HG03521 (cell line): ENCODE data around the gene RPS27A.
"Not testable (repeated sequence)": the region's sequence is repeated elsewhere in the genome, so short reads cannot be mapped to it uniquely, and the experiment has no call there.

Source experiments
- ATAC-seq: cut with Tn5 transposase; IDR thresholded peaks from one replicate; pipeline ENCODE4 v1.9.1; 2021; ENCODE audit warnings: mild to moderate bottlenecking, moderate library complexity; ENCODE audit not compliant: unreplicated experiment

The RPS27A gene

GRCh38 chr2:55232084-55232862 lies at the start of gene RPS27A, which contains the start of gene CLHC1:
TSS of gene RPS27A (plus strand) at chr2:55232688. CDS start at chr2:55232825, 137 bp downstream.
TSS of gene CLHC1 (minus strand) at chr2:55232293. CDS start at chr2:55222411, 9,882 bp downstream.
- peak; percentile 76 for ATAC-seq

GRCh38 chr2:55186837-55187236 lies 45.7 kb upstream of the RPS27A start:
- ATAC-seq: not testable (repeated sequence)

GRCh38 chr2:55191888-55192287 lies 40.6 kb upstream of the RPS27A start:
- not testable (repeated sequence) for ATAC-seq

DNA sequence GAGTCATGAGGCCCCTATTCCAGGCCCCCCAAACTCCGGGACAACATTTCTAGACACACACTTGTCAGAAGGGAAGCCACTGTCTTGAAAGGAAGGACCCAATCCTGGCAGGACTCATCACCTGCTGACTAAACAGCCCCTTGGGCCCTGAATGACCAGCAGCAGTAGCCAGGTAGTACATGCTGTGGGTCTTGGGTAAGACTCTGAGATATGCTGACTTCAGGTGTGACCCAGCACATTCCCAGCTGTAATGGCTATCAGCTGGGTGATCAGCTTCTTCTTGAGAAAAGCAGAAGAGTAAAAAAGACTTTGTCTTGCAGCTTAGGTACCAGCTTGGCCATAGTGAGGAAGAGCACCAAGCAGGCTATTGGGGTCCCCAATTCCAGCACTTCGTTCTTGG lies 36.0 kb upstream of the RPS27A start:
- ATAC-seq: no peak

GRCh38 chr2:55200416-55200815 lies 32.1 kb upstream of the RPS27A start:
- no peak for ATAC-seq

GRCh38 chr2:55204536-55204935 lies 28.0 kb upstream of the RPS27A start:
- ATAC-seq: no peak

GRCh38 chr2:55204950-55205349 lies 27.5 kb upstream of the RPS27A start:
- ATAC-seq: no peak

DNA sequence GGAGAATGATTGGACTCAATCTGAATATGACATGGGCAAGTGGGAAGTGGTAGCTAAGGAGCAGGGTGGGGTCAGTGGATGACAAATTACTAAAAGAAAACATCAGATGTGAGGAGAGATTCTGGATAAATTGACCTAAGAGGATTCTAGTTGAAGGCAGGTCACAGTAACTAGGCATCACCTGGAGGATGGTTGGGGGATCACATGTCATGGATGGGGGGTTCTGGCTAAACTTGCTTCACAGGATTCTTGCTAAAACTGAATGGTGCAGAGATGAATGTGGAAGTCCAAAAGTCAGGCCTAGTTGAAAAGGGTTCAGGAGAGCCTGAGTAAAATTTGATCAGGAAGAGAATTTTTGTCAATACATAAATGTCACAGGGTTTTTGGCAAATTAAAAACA lies 18.7 kb upstream of the RPS27A start:
- ATAC-seq: no peak

DNA sequence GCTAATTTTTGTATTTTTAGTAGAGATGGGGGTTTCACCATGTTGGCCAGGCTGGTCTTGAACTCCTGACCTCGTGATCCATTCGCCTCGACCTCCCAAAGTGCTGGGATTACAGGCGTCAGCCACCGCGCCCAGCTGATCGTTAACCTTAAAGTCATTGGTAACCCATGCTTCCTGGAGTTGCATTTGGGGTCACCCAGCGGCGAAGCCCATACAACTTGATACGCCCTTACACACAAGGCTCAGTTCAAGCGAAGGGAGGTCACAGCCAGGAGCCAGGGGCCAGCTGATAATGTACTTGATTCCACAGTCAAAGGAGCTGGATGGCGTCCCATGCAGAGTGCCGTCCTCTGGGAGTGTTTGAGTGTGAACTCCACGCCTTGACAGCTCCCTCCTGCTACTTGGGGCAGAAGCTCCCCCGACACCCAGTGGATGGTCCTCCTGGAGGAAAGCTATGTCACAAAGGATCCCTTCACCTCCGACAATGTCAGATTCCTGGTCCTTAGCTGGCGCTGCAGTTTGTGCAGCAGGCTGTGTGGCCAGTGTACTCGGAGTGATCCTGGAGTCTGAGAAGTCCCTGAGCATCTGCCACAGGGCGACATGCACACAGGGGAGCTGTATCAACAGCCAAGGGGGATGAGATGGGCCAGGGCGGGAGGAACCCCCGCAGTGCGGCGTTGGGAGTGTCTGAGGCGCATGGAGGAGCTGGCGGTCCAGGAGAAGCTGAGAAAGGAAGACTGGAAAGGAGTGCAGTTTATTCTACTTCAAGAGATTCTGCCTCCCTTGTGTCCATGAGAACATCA lies 8.3 kb upstream of the RPS27A start:
- ATAC-seq: no peak

DNA sequence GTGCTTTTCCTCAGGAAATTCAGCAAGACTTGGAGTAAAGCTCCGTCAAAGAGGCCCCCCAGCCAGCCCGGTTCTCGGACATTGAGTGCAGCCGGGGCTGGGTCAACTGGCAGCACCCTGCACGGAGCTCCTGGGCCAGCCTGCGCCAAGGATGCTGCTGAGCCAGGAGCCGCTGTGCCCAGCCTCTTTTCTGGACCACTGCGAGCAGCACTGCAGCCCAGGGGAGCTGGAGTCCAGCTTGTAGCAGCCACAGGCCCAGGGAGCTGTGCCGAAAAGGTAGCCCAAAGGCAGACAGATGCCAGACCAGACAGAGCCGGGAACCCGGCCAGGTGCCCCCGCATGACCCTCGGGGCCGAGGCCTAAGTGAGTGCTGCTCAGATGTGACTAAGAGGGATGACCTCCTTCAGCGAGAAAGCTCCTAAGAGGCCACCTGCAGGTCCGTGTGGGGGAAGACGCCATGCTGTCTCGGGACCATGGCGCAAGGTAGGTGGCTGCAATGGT lies 7.7 kb upstream of the RPS27A start:
- no peak for ATAC-seq

DNA sequence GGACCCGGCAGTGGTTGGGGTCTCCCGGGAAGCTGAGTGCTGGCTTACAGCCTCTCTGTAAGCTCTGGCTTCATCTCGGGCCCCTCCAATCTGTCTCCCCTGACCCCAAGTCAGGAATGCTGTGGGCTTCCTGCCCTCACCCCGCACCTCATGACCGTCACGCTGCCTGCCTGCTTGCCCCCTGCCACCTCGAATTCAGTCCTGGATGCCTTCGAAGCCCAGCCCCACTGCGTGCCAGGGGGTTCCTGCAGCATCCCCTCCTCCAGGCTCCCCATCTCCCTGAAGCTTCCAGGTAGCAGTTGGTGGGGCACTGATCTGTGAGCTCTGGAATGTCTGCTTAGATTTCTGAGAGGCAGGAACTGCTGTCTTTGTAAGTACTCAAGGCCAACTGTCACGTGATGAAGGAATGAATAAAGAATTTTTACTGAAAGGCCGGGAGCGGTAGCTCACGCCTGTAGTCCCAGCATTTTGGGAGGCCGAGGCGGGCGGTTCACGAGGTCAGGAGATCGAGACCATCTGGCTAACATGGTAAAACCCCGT lies 6.9 kb upstream of the RPS27A start:
- ATAC-seq: no peak

DNA sequence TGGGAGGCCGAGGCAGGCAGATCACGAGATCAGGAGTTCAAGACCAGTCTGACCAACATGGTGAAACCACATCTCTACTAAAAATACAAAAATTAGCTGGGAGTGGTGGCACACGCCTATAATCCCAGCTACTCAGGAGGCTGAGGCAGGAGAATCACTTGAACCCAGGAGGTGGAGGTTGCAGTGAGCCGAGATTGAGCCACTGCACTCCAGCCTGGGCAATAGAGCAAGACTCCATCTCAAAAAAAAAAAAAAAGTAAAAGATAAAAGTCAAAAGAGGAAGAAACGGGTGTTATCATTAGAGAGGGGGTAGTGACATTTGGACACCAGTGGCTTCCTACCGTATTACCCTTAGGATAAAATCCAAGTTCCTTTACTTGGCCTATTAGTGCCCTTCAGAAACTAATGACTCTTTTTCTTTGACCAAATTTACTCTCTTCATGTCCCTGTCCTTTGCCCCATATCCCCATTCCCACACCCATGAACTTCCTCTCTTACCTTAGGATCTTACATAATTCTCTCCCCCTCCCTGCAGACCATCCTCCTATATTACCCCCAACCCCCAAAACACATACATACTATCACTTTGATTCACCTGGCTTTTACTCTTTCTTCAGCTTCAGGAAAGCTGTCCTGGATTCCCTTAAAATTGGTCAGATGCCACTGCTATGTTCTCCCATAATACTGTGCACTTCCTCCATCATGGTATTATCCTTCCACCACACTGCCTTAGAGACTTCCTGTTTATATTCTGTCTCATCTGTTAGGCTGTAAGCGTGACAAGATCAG lies 4.9 kb upstream of the RPS27A start:
- not testable (repeated sequence) for ATAC-seq

- no peak for ATAC-seq
Measured at GRCh38 chr2:55228226-55228563, 4.3 kb upstream of the RPS27A start.

GRCh38 chr2:55229221-55229620 lies 3.3 kb upstream of the RPS27A start:
- ATAC-seq: no peak

DNA sequence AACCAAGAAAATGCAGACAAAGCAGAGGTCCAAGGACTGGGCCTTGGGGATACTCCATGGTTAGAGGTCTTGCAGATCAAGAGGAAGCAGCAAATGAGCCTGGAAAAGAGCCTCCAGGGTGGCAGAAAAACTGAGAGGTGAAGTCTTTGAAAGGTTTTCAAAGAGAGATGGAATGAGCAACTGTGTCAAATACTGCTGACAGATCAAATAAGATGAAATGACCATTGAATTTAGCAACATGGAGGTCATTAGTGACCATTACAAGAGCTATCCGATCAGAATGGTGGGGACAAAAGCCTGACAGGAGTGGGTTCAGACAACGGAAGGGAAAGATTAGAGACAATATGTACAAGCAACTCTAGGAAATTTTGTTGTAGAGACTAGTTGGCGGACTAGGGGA lies 1.9 kb upstream of the RPS27A start:
- no peak for ATAC-seq

DNA sequence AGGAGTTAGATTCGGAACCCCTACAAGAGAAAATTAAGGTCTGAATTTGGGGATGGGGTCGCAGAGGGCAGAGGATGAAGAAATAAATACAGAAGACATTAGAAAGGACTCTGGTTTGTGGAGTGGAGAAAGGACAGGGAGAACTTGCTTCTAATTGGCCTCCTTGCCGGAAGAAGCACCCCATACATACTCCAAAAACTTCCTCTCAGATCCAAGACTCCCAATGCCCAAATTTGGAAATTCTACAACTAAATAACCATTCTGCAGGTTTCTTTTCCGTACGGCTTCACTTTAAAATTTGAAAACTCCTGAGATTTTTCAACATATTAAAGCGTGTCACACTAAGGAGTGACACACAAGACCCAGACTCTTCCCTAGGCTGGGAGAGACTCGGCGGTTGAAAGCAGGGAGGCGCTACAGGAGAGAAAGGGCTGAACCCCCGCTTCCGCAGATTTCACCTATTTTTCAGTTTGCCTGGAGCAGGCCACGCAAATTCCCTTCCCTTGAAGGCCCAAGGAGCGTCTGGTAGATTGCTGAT lies 873 bp upstream of the RPS27A start:
- no peak for ATAC-seq

- peak; percentile 31 for ATAC-seq
Measured at GRCh38 chr2:55232863-55233657, 572 bp downstream of the RPS27A start.

DNA sequence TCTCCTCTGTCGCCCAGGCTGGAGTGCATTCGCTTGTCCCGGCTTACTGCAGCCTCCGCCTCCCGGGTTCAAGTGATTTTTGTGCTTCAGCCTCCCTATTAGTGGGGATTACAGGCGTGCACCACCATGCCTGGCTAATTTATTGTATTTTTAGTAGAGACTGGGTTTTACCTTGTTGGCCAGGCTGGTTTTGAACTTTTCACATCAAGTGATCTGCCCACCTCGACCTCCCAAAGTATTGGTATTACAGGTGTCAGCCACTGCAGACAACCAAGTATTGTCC lies 1.1 kb downstream of the RPS27A start:
- ATAC-seq: no peak

GRCh38 chr2:55235724-55236538 lies 3.4 kb downstream of the RPS27A start:
- no peak for ATAC-seq
